ENCODE data around the gene BCOR. TPM values are rescaled to one million over a fixed set of nuclear protein-coding genes. Genes with fewer than 3 reads are reported as not detected.

BCOR gene
- total RNA-seq, 1 experiment from 2014 or later: 134 TPM

- H4K8ac ChIP-seq (replicated peaks; ENCODE audit: insufficient read length, low read depth, low read length): no peak overlapping the region
- H3K9me3 Mint-ChIP-seq: peaks cover 41 to 42% of the 10 kb centered on the region in 2 experiments
- no peak overlapping the region for H2BK5ac ChIP-seq (ENCODE audit: insufficient read length, low read length)
- H3K4me2 ChIP-seq (ENCODE audit: insufficient read depth, insufficient read length, low read length): peak overlapping the region; percentile 74
- H3K79me2 ChIP-seq (ENCODE audit: insufficient read depth, low read length): peaks cover 17% of the 10 kb centered on the region
- H3K27ac Mint-ChIP-seq: no peak overlapping the region
- H3T11ph ChIP-seq (ENCODE audit: low read length): no peak overlapping the region
- no peak overlapping the region for H3K4ac ChIP-seq (ENCODE audit: low read depth, low read length)
- H3K9me3 ChIP-seq (ENCODE audit: control insufficient read depth, low read depth, low read length): no peaks in the 10 kb centered on the region
- H3K14ac ChIP-seq (ENCODE audit: insufficient read depth, low read length): no peak overlapping the region
- no peak overlapping the region for H2BK120ac ChIP-seq (ENCODE audit: low read depth, low read length, poor library complexity, severe bottlenecking)
- H3K18ac ChIP-seq (ENCODE audit: insufficient read length, low read depth, low read length): peak overlapping the region; percentile 79
- H3K27me3 ChIP-seq (ENCODE audit: insufficient read depth, low read length): peaks cover 26% of the 10 kb centered on the region; the same call in 1 of the 2 replicates
- H4K91ac ChIP-seq (ENCODE audit: insufficient read length, low read depth, low read length): no peak overlapping the region
- peaks cover 10% of the 10 kb centered on the region; the same call in 1 of the 2 replicates for H3K4me1 ChIP-seq (ENCODE audit: insufficient read depth, low read length)
- no peak overlapping the region for H2BK12ac ChIP-seq (ENCODE audit: insufficient read length, low read depth, low read length)
- peak overlapping the region; percentile 29 for H3K9ac ChIP-seq (ENCODE audit: extremely low read depth, insufficient read length, low read length)
- H4K5ac ChIP-seq (ENCODE audit: insufficient read length, low read depth, low read length): no peak overlapping the region
- no peak overlapping the region for H3K23ac ChIP-seq (ENCODE audit: insufficient read length, low read depth, low read length)
- no peaks in the 10 kb centered on the region for H3K79me1 ChIP-seq (ENCODE audit: insufficient read depth, low read depth, low read length, poor library complexity, severe bottlenecking)
- H3K4me3 Mint-ChIP-seq: peak overlapping the region; percentile 80 to 86
- no peaks in the 10 kb centered on the region for H4K20me1 ChIP-seq (ENCODE audit: control insufficient read depth, insufficient read depth, insufficient read length)
- TF ChIP-seq CTCF (conservative IDR thresholded peaks at IDR 0.05): no peak
- H3K4me1 Mint-ChIP-seq: peaks cover 24 to 36% of the 10 kb centered on the region in 2 experiments
- no peak overlapping the region for H2AK5ac ChIP-seq (ENCODE audit: insufficient read length, low read length)
- no peak overlapping the region for H3K56ac ChIP-seq (ENCODE audit: insufficient read length, low read depth, low read length)
- H3K23me2 ChIP-seq (ENCODE audit: insufficient read length, low read depth, low read length, poor library complexity, severe bottlenecking): peaks cover 34% of the 10 kb centered on the region
- no peak overlapping the region for H3K27ac ChIP-seq (ENCODE audit: insufficient read length, low read depth, low read length)
- H2BK20ac ChIP-seq (ENCODE audit: low read depth, low read length, poor library complexity, severe bottlenecking): no peak overlapping the region
- peaks cover 0 to 8% (median 5%) of the 10 kb centered on the region in 3 experiments; a peak in 5 of 7 replicates for H3K36me3 Mint-ChIP-seq (ENCODE audit: insufficient read depth in 1 of 3, low read depth in 3 of 3)
- no peak overlapping the region for H2BK15ac ChIP-seq (ENCODE audit: low read depth, low read length)
- no CpG with 5 or more reads among the region's 66 CpGs for WGBS (ENCODE audit: extremely low coverage, insufficient read length, low lambda C conversion rate)
- H3K27me3 Mint-ChIP-seq (ENCODE audit: low read depth): peaks cover 33% of the 10 kb centered on the region
- H2AFZ ChIP-seq (ENCODE audit: low read length): no peak overlapping the region
- DNase-seq: peak; percentile 61
Observed at GRCh38 chrX:40096395-40097091, 1.2 kb downstream of the BCOR start.

All from H9 (cell line).